ENCODE measurements around the gene CHCHD4. TPM values are rescaled to one million over a fixed set of nuclear protein-coding genes. Genes with fewer than 3 reads are reported as not detected.

Gene CHCHD4
- total and polyA plus RNA-seq, 2 experiments from 2014 or later, result 16.0 to 31.0 TPM

GRCh38 chr3:14157951-14158350 is 33.3 kb upstream of the CHCHD4 start:
- H3K27me3 ChIP-seq, result no peaks in the 10 kb centered on the region
- H3K36me3 ChIP-seq, result peaks cover 49% of the 10 kb centered on the region
- no peak overlapping the region for H3K27ac ChIP-seq
- H3K4me3 ChIP-seq, result no peak overlapping the region
- no peaks in the 10 kb centered on the region for H3K4me1 ChIP-seq (ENCODE audit: low read depth)
- no peak for DNase-seq (ENCODE audit: low read depth in 1 of 2, low spot score in 1 of 2)
- no peaks in the 10 kb centered on the region for H3K9me3 ChIP-seq (ENCODE audit: low read depth)
- no peak for TF ChIP-seq CTCF (IDR thresholded peaks at IDR 0.05; ENCODE audit: low read depth, low read length)

GRCh38 chr3:14156843-14157561 is 32.3 kb upstream of the CHCHD4 start:
- Histone ChIP-seq H3K27ac (no peak overlapping the region), H3K9me3 (ENCODE audit: low read depth) (no peaks in the 10 kb centered on the region), H3K4me3 (no peak overlapping the region), H3K27me3 (no peaks in the 10 kb centered on the region), H3K4me1 (ENCODE audit: low read depth) (no peaks in the 10 kb centered on the region), H3K36me3 (peaks cover 43% of the 10 kb centered on the region)
- no peak for DNase-seq (ENCODE audit: low read depth in 1 of 2, low spot score in 1 of 2)
- TF ChIP-seq CTCF (IDR thresholded peaks at IDR 0.05; ENCODE audit: low read depth, low read length), result no peak

GRCh38 chr3:14156201-14156600 is 31.5 kb upstream of the CHCHD4 start:
- Histone ChIP-seq H3K4me3 (no peak overlapping the region), H3K9me3 (ENCODE audit: low read depth) (no peaks in the 10 kb centered on the region), H3K27ac (no peak overlapping the region), H3K27me3 (no peaks in the 10 kb centered on the region), H3K36me3 (peaks cover 41% of the 10 kb centered on the region), H3K4me1 (ENCODE audit: low read depth) (no peaks in the 10 kb centered on the region)
- TF ChIP-seq CTCF (IDR thresholded peaks at IDR 0.05; ENCODE audit: low read depth, low read length), result no peak
- DNase-seq (ENCODE audit: low read depth in 1 of 2, low spot score in 1 of 2), result no peak

GRCh38 chr3:14154895-14155440 is 30.3 kb upstream of the CHCHD4 start:
- Histone ChIP-seq H3K27me3 (no peaks in the 10 kb centered on the region), H3K9me3 (ENCODE audit: low read depth) (no peaks in the 10 kb centered on the region), H3K27ac (no peak overlapping the region), H3K4me3 (no peak overlapping the region), H3K4me1 (ENCODE audit: low read depth) (peaks cover 4% of the 10 kb centered on the region), H3K36me3 (peaks cover 38% of the 10 kb centered on the region)
- no peak for DNase-seq (ENCODE audit: low read depth in 1 of 2, low spot score in 1 of 2)
- no peak for TF ChIP-seq CTCF (IDR thresholded peaks at IDR 0.05; ENCODE audit: low read depth, low read length)

GRCh38 chr3:14154276-14154675 is 29.6 kb upstream of the CHCHD4 start:
- Histone ChIP-seq H3K4me1 (ENCODE audit: low read depth) (peaks cover 5% of the 10 kb centered on the region), H3K27me3 (no peaks in the 10 kb centered on the region), H3K4me3 (no peak overlapping the region), H3K36me3 (peaks cover 31% of the 10 kb centered on the region), H3K9me3 (ENCODE audit: low read depth) (no peaks in the 10 kb centered on the region), H3K27ac (no peak overlapping the region)
- no peak for TF ChIP-seq CTCF (IDR thresholded peaks at IDR 0.05; ENCODE audit: low read depth, low read length)
- DNase-seq (ENCODE audit: low read depth in 1 of 2, low spot score in 1 of 2), result no peak

All from cardiac muscle cell (in vitro differentiated cells and primary cell).